Retina (tissue), 1 donor: Measurements from ENCODE around the gene MAP2K5.

Experiments
- DNase-seq: peaks from one replicate; pipeline ENCODE4 v3.0.0-alpha.2; 2016

MAP2K5 gene

DNA sequence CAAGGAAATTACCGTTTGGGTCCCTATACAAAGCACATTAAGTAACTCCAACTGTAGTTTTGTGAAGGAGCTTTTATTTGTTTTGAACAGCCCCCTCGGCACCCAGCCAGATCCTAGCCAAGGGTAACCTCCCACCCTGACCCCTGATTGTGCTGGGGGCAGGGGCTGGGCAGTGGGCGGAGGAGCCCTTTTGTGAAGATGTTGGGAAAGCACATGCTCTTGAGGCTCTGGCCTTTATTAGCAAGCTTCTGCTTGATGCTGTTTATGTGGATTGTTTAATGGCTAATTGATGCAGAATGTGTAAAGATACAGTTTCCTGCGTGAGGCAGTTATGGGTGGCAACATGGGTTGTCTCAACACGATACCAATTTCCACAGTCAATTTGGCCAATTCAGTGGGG is 136.5 kb downstream of the MAP2K5 start:
- DNase-seq: no peak

DNA sequence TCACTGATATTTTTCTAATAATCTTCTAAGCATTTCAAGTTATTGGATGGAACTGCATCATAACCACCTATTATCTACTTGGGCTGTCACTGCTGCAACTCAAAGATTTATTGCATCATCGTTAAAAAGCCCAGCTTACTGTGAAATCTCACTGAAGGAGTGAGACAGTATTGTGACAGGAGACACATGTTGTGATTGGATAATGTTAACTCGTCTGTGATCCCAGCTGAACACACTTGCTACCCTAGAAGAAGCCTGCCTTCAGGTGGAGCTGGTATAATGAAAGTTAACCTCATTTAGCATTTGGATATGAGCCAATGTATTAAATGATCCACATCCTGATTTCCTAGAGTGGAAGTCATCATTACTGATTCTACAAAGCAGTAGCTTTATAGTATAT is 138.1 kb downstream of the MAP2K5 start:
- DNase-seq: no peak

GRCh38 chr15:67685008-67685599 is 142.6 kb downstream of the MAP2K5 start:
- no peak for DNase-seq

DNA sequence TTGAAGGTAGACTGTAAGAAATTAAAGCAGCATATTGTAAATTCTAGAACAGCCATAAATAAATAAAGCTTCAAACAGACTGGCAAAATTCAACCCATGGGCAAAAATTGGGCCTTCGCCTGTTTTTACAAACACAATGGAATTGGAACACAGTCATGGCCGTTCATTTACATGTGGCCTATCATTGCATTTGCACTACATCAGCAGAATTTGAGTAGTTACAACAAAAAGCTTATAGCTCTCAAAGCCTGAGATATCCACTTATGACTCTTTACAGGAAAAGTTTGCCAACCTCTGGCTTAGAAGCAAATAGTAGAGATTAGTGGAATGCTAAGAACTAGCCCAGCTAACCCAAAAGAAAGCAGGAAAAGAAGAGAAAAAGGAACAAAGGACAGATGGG is 143.2 kb downstream of the MAP2K5 start:
- DNase-seq: no peak

DNA sequence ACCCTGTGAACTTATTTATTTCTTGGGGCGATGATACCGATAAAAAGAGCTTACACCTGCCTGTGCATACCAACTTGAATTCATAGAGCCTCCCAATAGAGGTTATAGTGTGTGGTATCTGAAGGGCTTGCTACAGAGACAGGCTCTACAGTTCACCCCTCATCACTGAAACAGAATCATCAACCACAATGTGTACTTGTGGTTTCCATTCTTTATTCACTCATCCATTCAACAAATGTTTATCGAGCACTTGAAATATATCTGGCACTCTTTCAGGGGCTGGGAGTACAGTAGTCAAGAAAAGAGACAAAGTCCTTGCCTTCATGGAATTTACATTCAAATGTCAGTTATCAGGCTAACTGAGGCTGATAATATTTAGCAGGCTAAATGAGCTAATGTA is 148.4 kb downstream of the MAP2K5 start:
- DNase-seq: no peak

DNA sequence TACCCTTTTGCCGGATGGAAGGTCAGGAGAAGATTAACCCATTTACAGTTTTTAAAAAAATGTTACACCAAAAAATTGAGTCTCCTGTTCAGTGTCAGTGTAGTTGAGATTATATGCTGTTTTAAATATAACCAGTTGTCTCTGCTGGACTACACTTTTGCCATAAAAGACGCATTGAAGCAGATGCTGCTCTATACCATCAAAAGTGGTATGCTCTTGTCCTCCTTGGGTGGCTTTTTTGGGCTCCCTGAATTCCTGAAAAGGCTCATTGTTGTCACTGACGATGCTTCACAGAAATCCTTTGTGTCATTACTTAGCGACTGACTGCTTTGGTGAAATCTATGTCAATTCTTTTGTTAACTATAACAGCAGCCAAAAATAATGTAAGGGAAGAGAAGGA is 148.9 kb downstream of the MAP2K5 start:
- DNase-seq: peak; percentile 59

DNA sequence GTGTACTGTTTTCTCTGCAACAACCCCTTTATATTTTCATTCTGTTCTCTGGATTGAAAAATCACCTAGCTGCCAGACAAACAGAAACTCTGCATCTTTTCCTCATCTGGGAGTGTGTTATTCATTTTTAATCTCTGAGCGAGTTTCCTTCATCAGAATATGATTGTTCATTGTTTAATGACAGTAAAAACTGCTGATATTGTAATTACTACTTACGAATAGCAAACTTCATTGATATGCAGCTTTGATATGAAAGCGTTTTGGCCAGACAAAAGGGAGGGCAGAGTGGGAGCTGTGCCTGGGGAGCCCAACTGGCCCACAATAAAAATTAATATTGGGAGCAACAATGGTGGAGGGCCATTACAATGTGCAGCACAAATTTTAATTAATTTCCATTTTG is 150.1 kb downstream of the MAP2K5 start:
- DNase-seq: peak; percentile 43

DNA sequence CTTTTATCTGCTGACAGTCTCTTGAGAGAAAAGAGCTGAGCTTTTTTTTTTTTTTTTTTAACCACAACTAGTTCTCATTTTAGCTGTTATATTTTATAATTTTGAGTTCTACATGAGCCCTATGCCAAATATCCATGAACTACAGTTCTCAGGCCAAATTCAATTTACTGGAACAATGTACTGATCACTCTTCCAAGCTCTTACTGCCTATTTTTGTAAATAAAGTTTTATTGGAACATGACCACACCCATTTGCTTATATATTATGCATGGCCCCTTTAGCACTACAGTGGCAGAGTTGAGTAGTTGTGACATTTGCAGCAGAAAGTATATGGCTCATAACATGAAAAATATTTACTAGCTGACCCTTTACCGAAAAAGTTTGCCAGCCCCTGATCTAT is 153.6 kb downstream of the MAP2K5 start:
- DNase-seq: no peak

GRCh38 chr15:67700023-67700422 is 157.5 kb downstream of the MAP2K5 start:
- DNase-seq: no peak

GRCh38 chr15:67701669-67702068 is 159.2 kb downstream of the MAP2K5 start:
- no peak for DNase-seq

DNA sequence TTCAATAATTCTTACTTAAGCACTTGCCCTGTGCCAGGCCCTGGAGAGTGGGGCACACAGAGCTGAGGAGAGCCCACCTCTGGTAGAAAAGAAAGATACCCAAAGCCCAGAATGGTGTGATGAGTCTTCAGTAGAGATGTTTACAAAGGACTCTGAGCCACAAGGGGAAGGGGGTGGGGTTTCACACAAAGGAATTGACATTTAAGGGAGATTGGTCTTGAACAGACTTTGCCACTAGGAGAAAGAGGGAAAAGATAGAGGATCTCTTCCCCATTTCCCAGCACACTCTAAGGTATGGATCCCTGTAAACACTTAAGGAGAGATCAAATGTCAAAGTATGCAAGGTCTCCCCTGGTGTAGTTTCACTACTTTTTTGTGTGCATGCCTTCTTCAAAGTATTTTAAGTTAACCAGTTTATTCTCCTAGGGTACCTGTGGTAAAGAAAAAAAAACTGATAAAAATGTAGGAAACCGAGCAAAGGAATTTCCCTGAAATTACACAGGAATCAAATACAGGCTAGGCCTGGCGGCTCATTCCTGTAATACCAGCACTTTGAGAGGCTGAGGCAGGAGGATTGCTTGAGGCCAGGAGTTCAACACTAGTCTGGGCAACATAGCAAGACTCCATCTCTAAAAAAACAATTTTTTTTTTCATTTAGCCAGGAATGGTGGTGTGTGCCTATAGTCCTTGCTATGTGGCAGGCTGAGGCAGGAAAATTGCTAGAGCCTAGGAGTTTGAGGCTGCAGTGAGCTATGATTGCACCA is 165.2 kb downstream of the MAP2K5 start:
- no peak for DNase-seq

- DNase-seq: no peak
Observed at GRCh38 chr15:67708500-67708899, 166.0 kb downstream of the MAP2K5 start.

GRCh38 chr15:67715170-67715569 is 172.7 kb downstream of the MAP2K5 start:
- DNase-seq: no peak

- no peak for DNase-seq
Observed at GRCh38 chr15:67716171-67716570, 173.7 kb downstream of the MAP2K5 start.

GRCh38 chr15:67717776-67718175 is 175.3 kb downstream of the MAP2K5 start:
- DNase-seq: no peak

- no peak for DNase-seq
Observed at GRCh38 chr15:67719330-67719959, 176.9 kb downstream of the MAP2K5 start.

- DNase-seq: no peak
Observed at GRCh38 chr15:67720556-67721175, 178.2 kb downstream of the MAP2K5 start.

GRCh38 chr15:67722030-67722817 is 179.7 kb downstream of the MAP2K5 start:
- DNase-seq: no peak

- DNase-seq: no peak
Observed at GRCh38 chr15:67723294-67724024, 181.0 kb downstream of the MAP2K5 start.

- DNase-seq: no peak
Observed at GRCh38 chr15:67724691-67725375, 182.3 kb downstream of the MAP2K5 start.

GRCh38 chr15:67730135-67730534 is 187.6 kb downstream of the MAP2K5 start:
- no peak for DNase-seq
